HG02571 (cell line): ENCODE measurements around the gene DNAL1.

Experiments used
- ATAC-seq: cut with Tn5 transposase; IDR thresholded peaks from one replicate; pipeline ENCODE4 v1.9.1; 2021; ENCODE audit warnings: mild to moderate bottlenecking, moderate library complexity; ENCODE audit not compliant: unreplicated experiment

The DNAL1 gene

DNA sequence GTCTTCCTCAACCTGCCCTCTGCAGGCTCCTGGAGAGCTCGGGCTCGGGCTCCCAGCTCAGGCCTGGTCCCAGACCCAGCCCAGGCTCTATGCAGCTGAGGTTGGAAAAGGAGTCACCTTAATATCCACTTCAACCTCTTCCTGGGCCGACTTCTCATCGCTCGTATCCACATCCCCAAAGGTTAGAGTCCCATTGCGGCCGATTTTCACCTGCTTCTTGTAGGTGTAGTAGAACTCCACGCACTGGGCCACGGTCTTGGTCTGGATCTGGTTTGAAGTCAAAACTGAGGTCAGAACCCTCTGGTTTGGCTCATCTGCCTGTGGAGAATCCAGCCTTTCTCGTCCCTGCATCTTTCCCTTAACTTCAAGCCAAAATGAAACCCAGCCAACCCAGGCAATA, 77.8 kb downstream of the DNAL1 start:
- no peak for ATAC-seq

DNA sequence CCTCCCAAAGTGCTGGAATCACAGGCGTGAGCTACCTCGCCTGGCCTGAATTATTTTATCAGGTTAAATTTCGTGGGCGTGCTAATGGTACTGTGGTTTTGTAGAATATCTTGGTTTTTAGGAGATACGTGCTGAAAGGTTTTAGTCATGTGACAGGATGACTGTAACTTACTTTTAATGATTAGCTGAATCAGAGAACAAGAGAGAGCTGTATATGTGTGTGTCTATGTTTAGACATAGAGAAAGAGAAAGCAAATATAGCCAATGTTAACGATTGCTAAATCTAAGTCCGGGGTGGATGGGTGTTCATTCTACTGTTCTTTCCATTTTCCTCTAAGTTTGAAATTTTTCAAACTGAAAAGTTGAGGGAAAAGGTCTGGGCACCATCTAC, 78.6 kb downstream of the DNAL1 start:
- no peak for ATAC-seq

DNA sequence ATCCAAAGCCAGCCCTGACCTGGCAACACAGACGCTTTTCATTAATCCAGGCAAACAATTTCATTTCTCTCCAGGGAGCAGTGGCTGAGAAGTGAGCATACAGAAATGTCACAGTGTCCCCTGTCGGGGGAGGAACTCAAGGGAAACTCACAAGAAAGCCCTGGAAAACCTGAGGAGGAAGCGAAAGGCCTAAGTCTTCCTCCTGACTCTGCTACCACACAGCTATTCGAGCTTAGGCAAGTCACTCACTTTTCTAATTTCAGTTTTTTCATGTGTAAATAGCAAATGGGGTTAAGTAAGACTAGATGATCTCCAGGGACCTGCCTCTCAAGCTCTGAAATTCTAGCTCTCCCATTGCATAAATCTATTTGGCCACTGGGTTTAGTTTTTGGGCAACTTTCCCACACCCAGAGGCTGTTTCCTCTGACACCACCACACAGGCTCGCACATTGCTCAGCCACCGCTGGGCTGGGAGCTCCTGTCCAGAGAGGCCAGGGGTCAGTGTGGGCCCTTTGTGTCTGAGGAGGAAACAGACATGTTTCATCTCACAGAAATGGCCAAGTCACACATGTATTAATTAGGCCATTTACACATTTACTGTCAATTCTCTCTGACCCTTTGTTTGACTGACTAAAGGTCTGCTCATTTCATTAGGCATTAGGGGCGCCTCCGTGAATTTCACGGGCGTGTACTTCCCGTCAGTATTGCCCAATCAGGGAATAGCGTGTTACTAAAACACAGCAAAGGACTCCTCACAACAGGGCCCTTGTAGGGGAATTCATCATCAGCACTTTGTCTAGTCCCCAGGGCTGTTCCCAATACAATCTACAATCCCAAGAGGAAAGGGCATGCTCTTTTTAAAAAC, 79.2 kb downstream of the DNAL1 start:
- no peak for ATAC-seq

DNA sequence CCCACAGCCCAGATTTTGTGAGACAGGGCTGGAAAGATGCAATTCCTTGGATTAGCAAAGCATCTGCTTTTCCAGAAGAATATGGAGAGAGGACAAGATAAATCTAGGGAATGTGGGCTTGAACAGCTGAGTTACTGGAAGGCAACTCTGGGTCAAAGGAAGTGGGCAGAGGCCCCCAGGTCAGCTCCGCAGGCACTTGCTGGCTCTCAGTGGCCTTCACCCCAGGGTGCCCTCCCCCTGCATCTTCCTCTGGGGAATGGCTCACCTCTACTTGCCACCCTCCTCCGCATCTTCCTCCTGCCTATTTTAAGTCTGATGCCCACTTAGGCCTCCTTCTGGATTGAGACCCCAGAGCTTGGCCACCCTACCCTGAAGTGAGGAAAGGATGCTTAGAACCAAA, 79.9 kb downstream of the DNAL1 start:
- no peak for ATAC-seq

DNA sequence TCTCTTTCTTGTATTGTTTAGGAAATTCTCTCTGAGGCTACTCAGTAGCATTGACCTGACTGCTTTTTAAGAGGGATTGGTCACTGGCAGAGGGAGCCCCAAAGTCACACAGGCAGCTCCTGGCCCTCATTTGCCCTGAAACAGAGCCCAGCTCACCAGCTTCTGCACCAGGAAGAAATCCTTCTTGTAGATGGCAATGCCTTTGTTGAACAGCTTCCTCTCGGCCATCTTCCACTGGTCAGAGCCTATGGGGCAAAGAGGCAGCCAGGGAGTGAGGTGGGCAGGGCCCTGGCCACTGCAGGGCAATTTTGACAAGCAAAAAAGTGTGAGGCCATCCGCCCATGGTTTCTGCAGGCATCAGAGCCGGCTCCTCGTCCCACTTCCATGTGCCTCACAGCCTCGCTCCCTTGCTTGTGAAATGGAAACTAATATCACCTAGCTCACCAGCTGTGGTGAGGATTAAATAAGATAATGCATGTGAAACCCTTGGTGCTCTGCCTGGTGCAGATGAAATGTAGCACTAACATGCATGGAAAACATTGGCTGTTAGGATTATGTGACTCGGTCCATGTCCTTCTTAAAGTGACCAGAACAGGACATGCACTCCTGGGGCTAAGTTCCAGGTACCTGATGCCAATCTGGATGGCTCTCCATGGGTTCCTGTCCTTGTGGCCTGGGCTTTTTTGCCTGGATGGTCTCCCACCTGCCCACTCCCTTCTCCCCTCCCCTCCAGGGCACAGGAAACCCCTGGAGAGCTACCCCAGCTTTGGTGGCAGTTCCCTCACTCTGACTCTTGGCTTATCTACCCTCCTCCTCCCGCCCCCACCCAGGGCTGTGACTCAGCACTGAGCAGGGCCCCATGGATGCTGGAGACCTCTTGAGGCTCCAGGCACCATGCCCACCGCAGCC, 80.6 kb downstream of the DNAL1 start:
- no peak for ATAC-seq

DNA sequence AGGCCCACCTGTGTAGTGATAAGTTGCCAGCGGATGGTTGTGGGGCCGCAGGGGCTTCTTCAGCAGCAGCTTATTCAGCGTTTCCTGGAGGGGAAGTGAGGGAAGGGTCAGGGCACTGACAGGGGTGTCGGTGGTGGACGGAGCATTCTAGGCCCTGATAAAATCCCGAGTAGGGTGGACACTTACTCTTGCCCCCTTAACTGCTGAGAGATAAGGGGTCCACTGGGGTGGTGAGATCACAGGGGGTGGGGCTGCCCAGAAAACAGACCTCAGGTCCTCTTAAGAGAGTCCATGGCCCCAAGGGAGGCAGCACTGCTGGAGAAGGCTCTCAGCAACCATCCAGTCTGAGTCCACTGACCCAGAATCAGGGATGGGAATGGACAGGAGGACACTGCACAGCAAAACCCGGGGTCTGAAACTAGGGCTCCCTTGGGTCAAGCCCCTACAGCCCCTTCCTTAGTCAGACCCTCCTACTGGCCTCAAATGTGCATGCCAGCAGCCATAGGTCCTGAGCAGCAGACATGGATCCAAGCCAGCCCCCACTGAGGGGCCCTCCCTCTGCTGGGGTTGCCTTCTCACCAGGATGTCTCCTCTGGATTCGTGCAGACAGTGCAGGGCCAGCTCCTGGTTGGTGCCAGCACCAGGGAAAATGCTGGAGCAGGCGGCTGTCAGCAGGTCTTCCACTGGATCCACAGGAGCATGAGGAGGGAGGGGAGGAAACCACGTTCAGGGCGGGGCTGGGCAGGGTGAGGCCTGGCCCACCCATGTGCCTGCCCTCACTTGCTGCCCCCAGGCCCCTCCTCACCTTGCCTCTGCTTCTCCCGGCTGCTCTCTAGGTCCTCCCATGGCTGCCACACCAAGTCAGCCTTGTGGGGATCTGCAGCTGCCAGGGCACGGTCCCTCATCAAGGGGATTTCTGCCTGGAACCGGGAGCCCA, 81.5 kb downstream of the DNAL1 start:
- ATAC-seq = no peak

DNA sequence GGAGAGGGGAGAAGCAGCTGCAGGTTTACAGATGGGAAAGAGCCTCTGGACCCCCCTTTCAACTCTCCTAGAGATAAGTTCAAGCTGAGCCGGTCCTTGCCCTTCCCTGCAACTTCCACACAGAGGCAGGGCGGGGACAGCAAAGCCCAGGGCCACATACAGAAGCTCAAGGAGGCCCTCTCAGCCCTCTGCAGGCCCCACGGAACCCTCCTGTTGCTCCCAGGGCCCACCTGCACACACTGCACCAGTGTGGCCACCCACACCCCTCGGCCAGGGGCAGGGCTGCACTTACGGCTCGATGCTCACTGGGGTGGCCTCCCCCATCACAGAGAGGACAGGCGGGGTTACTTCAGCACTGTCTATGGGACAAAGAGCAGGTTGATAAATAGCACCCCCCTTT, 82.4 kb downstream of the DNAL1 start:
- ATAC-seq = no peak

DNA sequence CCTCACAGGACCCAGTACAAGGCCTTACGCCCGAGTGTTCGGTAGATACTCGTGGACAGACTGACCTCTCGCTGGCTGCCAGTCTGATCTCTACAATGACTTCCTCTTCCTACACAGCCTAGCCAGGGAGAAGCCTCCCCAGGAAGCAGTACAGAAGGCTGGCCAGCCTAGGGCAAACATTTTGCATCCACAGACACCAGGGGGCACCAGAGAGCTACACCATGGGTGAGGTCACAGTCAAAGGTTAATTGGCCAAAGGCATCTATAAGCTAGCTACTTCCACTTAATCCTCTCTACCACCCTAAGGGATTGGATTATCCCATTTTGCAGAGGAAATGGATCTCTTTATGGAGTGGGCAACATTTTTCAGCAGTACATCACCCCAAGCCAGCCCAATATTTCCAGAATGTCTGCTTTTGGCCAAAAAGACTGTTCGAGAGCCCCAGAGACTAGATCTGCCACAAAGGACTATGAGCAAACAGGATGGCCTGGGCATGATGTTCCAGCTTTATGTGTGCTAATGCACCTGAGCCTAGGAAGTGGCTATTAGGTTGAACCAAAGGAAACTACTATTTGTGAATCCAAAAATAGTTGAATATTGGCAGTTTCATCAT, 84.0 kb downstream of the DNAL1 start:
- peak; percentile 65 for ATAC-seq

DNA sequence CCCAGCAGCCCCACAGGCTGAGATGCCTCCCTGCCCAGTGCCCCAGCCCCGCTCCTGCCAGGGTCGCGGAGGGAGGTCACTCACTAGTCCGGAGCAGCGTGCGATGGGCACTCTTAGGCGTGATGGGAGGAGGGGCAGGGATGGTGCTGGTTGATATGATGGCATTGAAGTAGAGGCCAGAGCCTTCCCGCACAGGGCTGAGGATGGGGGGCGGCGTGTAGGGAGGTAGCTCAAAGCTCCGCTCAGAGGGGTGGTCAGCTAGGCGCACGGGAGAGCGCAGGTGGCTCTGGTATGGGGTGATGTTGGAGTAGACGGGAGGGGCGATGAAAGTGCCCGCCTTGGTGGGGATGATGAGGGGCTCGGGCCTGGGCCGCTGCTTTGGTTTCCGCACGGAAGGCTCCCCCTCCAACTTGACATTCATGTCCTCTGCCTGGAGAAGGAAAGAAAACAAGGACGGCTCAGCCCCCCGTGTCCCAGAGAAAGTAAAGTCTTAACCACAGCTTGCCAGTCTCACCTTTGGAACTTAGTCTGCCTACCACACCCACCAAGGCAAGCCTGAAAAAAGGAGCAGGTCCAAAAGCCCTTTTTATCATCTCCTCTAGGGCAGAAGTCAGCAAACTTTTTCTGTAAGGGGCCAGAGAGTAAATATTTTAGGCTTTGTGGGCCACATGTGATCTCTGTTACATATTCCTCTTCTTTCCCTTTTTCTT, 84.9 kb downstream of the DNAL1 start:
- no peak for ATAC-seq

DNA sequence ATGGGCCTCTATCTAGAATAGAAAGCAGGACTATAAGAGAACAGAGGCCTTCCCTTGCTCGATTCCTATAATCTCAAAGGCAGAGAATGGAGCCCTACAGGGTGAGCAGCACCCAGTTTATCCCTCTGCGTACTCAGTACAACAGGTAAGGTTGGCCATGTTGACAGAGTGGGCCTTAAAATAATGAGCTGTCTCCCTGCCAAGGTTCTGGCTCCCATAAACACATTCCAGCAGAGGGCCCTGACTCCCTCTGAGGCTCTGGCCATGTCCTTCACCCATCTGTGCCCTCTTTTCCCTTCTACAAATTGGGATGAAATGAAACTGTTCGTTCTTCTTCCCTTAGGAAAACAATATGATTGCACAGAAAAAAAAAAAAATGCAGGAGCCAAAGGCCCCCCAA, 86.3 kb downstream of the DNAL1 start:
- ATAC-seq = no peak

DNA sequence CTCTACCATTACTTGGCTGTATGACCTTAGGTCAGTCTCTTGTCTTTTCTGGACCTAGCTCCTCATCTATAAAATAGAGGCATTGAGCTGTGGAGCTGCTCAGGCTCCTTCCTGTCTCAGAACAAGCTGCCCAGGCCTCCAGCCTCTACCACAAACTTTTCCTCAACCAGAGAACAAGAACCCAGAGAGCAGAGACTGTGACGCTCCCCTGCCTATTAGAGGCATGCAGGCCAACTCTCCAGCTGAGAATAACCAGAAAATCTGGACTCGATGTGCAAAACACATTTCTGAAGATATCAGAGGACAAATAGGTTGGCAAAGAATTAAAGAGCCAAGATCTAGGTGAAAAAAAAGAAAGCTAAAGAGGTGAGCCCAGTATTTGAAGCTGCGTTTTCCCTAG, 87.2 kb downstream of the DNAL1 start:
- ATAC-seq = no peak

DNA sequence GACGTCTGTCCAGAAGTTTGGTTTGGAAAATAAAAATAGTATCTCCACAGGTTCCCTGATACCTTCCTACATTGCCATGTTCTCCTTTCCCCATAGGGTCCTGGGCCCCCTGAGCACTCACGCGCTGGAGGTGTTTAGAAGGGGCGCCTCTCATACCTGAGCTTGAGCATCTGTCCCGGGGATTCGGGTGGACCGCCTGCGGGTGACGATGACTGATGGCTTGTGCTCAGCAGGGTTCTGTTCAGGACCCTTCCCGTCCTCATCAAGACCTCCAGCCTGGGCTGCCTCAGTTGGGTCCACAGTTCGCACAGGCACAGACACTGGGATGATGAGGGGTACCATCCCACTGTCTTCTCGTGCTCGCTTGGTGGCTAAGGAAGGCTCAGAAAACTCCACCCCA, 92.1 kb downstream of the DNAL1 start:
- no peak for ATAC-seq

DNA sequence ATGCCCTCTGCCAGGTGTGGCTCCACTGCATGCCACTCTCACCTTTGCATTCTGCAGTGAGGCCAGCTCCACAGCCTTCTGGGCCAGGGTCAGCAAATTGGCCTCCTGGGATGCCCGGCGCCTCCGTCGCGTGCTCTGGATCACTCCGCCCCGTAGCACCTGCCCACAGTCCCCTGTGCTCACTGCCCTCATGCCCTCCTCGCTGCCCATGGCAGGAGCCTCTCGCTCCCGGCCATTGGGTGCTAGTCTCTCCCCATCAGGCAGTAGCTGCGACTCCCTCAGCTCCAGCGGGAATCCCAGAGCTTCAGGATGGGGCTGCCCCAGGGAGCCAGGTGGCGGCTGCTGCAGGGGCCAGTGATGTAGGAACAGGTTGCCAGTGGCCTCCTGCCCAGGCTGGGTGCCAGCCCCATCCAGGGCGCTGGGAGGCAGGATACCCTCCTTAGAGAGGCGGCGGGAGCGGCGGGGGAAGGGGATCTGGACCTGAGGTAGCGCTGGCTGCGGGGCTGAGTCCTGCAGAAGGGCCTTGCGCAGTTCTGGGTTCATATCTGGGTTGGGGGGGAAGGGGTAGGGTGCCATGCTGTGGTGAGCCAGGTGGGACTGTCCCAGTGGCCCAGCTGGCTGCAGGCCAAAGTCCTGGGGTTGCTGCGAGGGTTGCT, 93.9 kb downstream of the DNAL1 start:
- no peak for ATAC-seq

DNA sequence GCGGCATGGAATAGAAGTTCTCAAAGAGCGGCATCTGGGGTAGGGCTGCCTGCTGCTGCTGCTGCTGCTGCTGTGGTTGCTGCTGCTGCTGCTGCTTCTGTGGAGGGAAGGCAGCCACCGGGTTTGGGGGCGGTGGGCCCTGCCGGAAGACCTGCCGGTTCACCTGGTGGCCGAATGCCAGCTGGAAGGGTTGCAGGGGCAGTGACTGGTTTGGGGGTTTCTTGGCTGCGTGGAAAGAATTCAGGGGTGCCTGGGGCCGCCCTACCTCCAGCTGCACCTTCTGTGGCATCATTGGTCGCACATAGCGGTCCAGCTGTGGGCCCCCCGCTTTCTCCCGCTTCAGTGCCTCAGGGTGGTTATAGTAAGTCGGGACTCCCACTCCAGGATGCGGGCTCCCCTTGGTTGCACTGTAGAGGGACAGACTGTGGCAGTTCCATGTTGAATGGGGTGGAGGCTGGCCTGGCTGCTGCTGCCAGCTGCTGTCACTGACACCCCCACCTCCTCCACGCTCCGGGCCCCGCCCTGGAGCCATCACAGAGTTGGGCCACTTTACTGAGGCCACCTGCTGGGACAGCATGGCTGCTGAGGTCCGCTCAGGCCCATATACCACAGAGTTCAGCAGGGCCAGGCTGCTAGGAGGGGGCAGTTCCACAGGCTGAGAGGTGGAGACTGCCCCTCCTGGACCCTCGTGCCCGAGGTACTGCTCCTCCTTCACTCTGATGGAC, 94.5 kb downstream of the DNAL1 start:
- ATAC-seq = no peak

DNA sequence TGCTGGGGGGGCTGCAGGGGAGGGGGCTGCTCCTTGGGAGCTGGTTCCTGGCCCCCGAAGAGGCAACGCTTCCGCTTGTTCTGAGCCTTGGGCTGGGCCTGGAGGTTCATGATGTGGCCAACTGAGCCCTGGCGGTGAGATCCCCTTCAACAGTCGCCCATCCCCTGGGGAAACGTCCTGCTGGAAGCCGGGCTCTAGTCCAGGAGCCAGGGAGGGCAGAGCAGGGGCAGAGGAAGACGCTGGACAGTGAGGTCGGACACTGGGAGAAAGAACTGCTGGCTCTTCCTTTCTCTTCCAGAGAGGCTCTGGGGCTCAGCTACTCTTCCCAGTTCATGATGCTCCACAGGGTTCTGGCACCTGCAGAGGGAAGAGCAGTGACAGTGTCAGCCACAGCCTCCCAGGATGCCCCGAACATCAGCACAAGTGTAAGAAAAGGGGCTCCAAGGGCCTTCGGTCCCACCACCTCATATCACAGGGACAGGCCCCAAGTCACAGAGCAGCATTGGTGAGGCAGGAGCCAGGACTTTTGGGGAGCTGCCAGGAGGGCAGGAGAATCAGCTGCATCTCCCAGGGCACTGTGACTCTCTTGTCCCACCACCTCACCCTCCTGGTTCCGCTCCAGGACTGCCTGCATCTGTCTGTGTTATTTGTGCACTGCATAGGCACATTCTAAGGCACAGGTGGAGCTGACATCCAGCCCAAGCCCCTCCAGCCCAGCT, 95.3 kb downstream of the DNAL1 start:
- no peak for ATAC-seq

DNA sequence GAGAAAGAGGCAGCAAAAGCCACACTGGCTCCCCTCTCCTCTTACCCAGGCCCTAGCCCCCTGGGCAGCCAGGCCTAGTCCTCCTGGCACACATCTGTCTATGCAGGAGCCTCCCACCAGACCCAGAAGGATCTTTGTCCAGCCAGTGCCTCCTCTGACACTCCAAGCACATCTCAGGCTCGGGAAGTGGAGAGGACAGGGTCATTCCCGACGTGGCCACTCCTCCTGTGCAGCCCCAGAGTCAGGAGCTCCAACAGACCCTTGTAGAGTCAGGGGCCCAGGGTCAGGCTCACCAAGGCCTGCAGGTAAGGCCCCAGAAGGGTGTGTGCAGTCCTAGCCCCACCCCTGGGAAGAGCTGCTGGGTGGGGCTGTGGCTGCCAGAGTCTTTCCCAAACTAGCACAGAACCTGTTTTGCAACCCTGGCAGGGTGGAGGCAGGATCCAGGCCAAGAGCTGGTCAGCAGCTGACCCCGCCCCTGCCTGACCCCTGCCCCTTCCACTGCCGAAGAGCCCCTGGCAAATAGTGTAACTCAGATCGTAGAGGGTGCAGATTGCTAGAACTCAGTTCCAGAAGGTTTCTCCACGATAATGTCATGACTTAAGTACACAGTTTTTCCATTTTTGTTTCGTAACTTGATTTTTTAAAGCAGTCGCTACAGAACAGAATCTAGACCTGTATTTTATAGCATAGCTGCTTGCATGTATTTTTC, 96.0 kb downstream of the DNAL1 start:
- ATAC-seq = no peak

DNA sequence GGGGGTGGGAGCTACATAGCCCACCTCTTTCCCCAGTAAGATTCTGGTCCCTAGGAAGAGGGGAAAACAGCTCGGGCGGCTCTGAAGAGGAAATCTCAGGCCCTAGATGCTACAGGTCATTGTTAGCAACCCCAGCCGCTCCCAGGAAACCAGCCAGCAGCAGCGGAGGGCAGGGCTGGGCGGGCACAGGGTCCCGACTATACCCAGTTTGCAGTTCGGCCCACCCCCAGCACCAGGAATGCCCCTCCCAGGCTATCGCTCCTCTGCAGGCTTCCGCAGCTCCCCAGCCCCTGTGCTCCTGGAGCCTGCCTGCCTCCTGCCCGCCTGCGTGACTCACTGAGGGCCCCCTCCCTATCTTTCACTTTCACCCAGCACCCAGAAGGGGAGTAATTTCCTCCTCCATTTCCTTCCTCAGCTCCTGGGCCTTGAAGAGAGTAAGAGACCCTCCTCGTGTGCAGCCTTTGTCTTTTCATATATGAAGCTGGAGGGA, 96.6 kb downstream of the DNAL1 start:
- ATAC-seq = no peak
